A549 (cell line): ENCODE measurements around the gene CRADD. TPM values are rescaled to one million over a fixed set of nuclear protein-coding genes. Genes with fewer than 3 reads are reported as not detected.

ENCODE experiments used
- ATAC-seq, 2 experiments: fragments of 200-7000 bp in 1 of 2; fragments of >200 bp in 1 of 2; cut with Nextera tagmentation in 1 of 2; cut with Tn5 transposase in 1 of 2; 3 replicates each; pipeline versions ENCODE4 v1.8.0 to v1.9.1; 2018 to 2020; ENCODE audit warnings: mild to moderate bottlenecking in 1 of 2, moderate library complexity in 1 of 2
- CTCF ChIA-PET: fragments of 300-600 bp; sonication (Branson Sonifier 250); formaldehyde crosslinking; extraction: SDS; loops from one replicate; lab custom pipeline; 2021; ENCODE audit warnings: antibody characterized with exemption, inconsistent platforms; lab: Yijun Ruan, JAX
- POLR2A ChIA-PET: fragments of 350-600 bp; formaldehyde crosslinking; extraction: SDS; loops from one replicate; lab custom pipeline; 2021; ENCODE audit warnings: antibody characterized with exemption, inconsistent platforms; lab: Yijun Ruan, JAX
- DNase-seq, 2 experiments: peaks; one replicate each; pipeline versions ENCODE4 v3.0.0 to v3.0.0-alpha.2; 2011 to 2016; ENCODE audit warnings: low read depth in 1 of 2, low spot score in 1 of 2
- FAIRE-seq: peaks from 2 replicates; lab custom pipeline; 2011; peaks lifted over from hg19 to GRCh38; lab: Jason Lieb, UNC
- H3K27ac ChIP-seq, 2 experiments: fragments of >200 bp; sonication (Bioruptor Twin); formaldehyde crosslinking; 3 replicates each; pipeline ENCODE4 v1.5.1; 2016 to 2017
- H3K4me1 ChIP-seq: fragments of >200 bp; sonication (Bioruptor Twin); formaldehyde crosslinking; 3 replicates; pipeline ENCODE4 v1.6.1; 2016
- H3K4me2 ChIP-seq: fragments of >200 bp; sonication (Bioruptor Twin); formaldehyde crosslinking; 3 replicates; pipeline ENCODE4 v1.6.1; 2016
- H3K4me3 ChIP-seq: fragments of >200 bp; sonication (Bioruptor Twin); formaldehyde crosslinking; 3 replicates; pipeline ENCODE4 v1.5.1; 2016
- H3K9me3 ChIP-seq: fragments of >200 bp; sonication (Bioruptor Twin); formaldehyde crosslinking; 3 replicates; pipeline ENCODE4 v1.6.1; 2016
- BHLHE40 ChIP-seq: IDR thresholded peaks from 2 replicates; pipeline ENCODE4 v1.6.1; 2012; ENCODE audit warnings: low read depth, low read length, inconsistent platforms
- CBX2 ChIP-seq: fragments of 200-600 bp; sonication (generic); IDR thresholded peaks from 2 replicates; pipeline ENCODE4 v1.6.1; 2016; ENCODE audit warnings: low read depth, mild to moderate bottlenecking, borderline replicate concordance
- CHD4 ChIP-seq: fragments of 200-600 bp; sonication (generic); IDR thresholded peaks from 2 replicates; pipeline ENCODE4 v1.6.1; 2016; ENCODE audit warnings: antibody characterized with exemption, mild to moderate bottlenecking, borderline replicate concordance
- CTCF ChIP-seq: fragments of >200 bp; sonication (Bioruptor Twin); formaldehyde crosslinking; IDR thresholded peaks from 3 replicates; pipeline ENCODE4 v1.5.1; 2016
- EHMT2 ChIP-seq: fragments of 200-600 bp; sonication (generic); IDR thresholded peaks from 2 replicates; pipeline ENCODE4 v1.6.1; 2016; ENCODE audit warnings: antibody characterized with exemption, low read depth, mild to moderate bottlenecking, moderate library complexity
- ELK1 ChIP-seq: fragments of 150-350 bp; IDR thresholded peaks from 2 replicates; pipeline ENCODE4 v1.6.1; 2014; ENCODE audit warnings: low read depth, mild to moderate bottlenecking, low read length
- ESRRA ChIP-seq: fragments of 150-350 bp; IDR thresholded peaks from 2 replicates; pipeline ENCODE4 v1.6.1; 2014; ENCODE audit warnings: mild to moderate bottlenecking, low read length, borderline replicate concordance
- FOSB ChIP-seq: fragments of 250-450 bp; sonication (Bioruptor Pico); IDR thresholded peaks from 2 replicates; pipeline ENCODE4 v1.5.0; 2020; ENCODE audit warnings: mild to moderate bottlenecking, moderate library complexity
- FOXS1 ChIP-seq: fragments of 250-450 bp; sonication (Bioruptor Pico); IDR thresholded peaks from 2 replicates; pipeline ENCODE4 v1.5.0; 2020; ENCODE audit warnings: mild to moderate bottlenecking, moderate library complexity
- GATA3 ChIP-seq: IDR thresholded peaks from 2 replicates; pipeline ENCODE4 v1.6.1; 2012; ENCODE audit warnings: borderline replicate concordance
- HDAC2 ChIP-seq: fragments of 200-600 bp; sonication (generic); IDR thresholded peaks from 2 replicates; pipeline ENCODE4 v1.6.1; 2016
- HOXA7 ChIP-seq: fragments of 250-450 bp; sonication (Bioruptor Pico); IDR thresholded peaks from 2 replicates; pipeline ENCODE4 v1.5.0; 2020; ENCODE audit warnings: mild to moderate bottlenecking, moderate library complexity
- JUN ChIP-seq, 2 experiments: fragments of >200 bp; sonication (Bioruptor Twin); formaldehyde crosslinking; IDR thresholded peaks; 2 replicates in 1 of 2; 3 replicates in 1 of 2; pipeline ENCODE4 v1.6.1; 2016 to 2017
- KDM1A ChIP-seq: fragments of 200-600 bp; sonication (generic); IDR thresholded peaks from 2 replicates; pipeline ENCODE4 v1.6.1; 2016; ENCODE audit warnings: low read depth, mild to moderate bottlenecking
- MAFK ChIP-seq: fragments of 450-650 bp; IDR thresholded peaks from 2 replicates; pipeline ENCODE4 v1.6.1; 2014; ENCODE audit not compliant: partially characterized antibody
- NFE2L2 ChIP-seq: fragments of 150-350 bp; conservative IDR thresholded peaks from 2 replicates; pipeline ENCODE4 v1.6.1; 2014; ENCODE audit warnings: low read length
- RCOR1 ChIP-seq: fragments of 150-350 bp; IDR thresholded peaks from 2 replicates; pipeline ENCODE4 v1.6.1; 2014; ENCODE audit warnings: antibody characterized with exemption, low read length, low read depth
- REST ChIP-seq: fragments of 200-600 bp; sonication (generic); IDR thresholded peaks from 2 replicates; pipeline ENCODE4 v1.6.1; 2016; ENCODE audit warnings: antibody characterized with exemption, mild to moderate bottlenecking, moderate library complexity
- SMC3 ChIP-seq: fragments of >200 bp; sonication (Bioruptor Twin); formaldehyde crosslinking; IDR thresholded peaks from 3 replicates; pipeline ENCODE4 v1.6.1; 2018; ENCODE audit warnings: inconsistent platforms
- TP53 ChIP-seq: fragments of 250-450 bp; sonication (Bioruptor Pico); IDR thresholded peaks from 2 replicates; pipeline ENCODE4 v1.5.0; 2021; ENCODE audit warnings: mild to moderate bottlenecking, moderate library complexity
- ZFP36 ChIP-seq: fragments of 450-650 bp; IDR thresholded peaks from 2 replicates; pipeline ENCODE4 v1.6.1; 2014; ENCODE audit warnings: borderline replicate concordance; ENCODE audit not compliant: partially characterized antibody
- WGBS: methylation state at CpG from one replicate; pipeline ENCODE4 v1.1.6; 2017; ENCODE audit errors: missing lambda C conversion rate; 5-methylcytosine and 5-hydroxymethylcytosine counted together
- polyA plus RNA-seq, 4 experiments: library from polyadenylated mRNA; depleted of rRNA in 3 of 4; stranded (reverse); fragments of >200 nt; fragmentation: RNase III in 1 of 4; extraction: RNeasy Plus Mini Kit Qiagen cat#74134 plus additional on column Dnase treatment in 1 of 4; gene quantifications; 2 replicates in 3 of 4; 3 replicates in 1 of 4; pipeline ENCODE4 v1.2.3, GENCODE V29; 2011 to 2017

CRADD gene
- polyA plus RNA-seq, 2 of the 4 experiments (the other 2 are of a cell fraction) = 13.2 to 23.0 TPM

- TF ChIP-seq NFE2L2 (no peak), SMC3 (no peak), ELK1 (no peak), KDM1A (no peak)
Observed at GRCh38 chr12:93756288-93756687, 79.1 kb downstream of the CRADD start (continued).

GRCh38 chr12:93757792-93758694 lies 80.9 kb downstream of the CRADD start:
- Histone ChIP-seq H3K4me1 (peaks cover 28% of the 10 kb centered on the region), H3K4me3 (no peak overlapping the region), H3K4me2 (no peak overlapping the region), H3K27ac (no peak overlapping the region), H3K9me3 (peaks cover 2% of the 10 kb centered on the region; the same call in 1 of the 3 replicates)
- CTCF ChIA-PET = interaction anchor here (0.9 to 7.7 kb wide), 5 partner anchors 9 to 344 kb away, joined by 4 to 50 read pairs (median 5); partner anchors contain the start of gene SOCS2
- ATAC-seq (no peak), DNase-seq (no peak), FAIRE-seq (no peak)
- POLR2A ChIA-PET = no interaction called here
- TF ChIP-seq CHD4 = no peak
- TF ChIP-seq SMC3 = no peak
- no peak for TF ChIP-seq CBX2
- TF ChIP-seq BHLHE40 = no peak
- TF ChIP-seq ESRRA = no peak
- TF ChIP-seq EHMT2 = no peak
- no peak for TF ChIP-seq TP53 (CRISPR knock-in tag)
- no peak for TF ChIP-seq HDAC2
- TF ChIP-seq MAFK = no peak
- TF ChIP-seq NFE2L2 = no peak
- no peak for TF ChIP-seq JUN (IDR thresholded peaks at IDR 0.05)
- TF ChIP-seq FOXS1 = no peak
- TF ChIP-seq RCOR1 = no peak
- TF ChIP-seq ZFP36 = no peak
- TF ChIP-seq CTCF = no peak
- no peak for TF ChIP-seq REST
- TF ChIP-seq FOSB = no peak
- no peak for TF ChIP-seq HOXA7 (CRISPR knock-in tag)
- TF ChIP-seq GATA3 = no peak
- WGBS = 88% methylated on average over 1 of the region's 1 CpG
